ENCODE measurements around the gene TOP2B. TPM values are rescaled to one million over a fixed set of nuclear protein-coding genes. Genes with fewer than 3 reads are reported as not detected.
A peak's percentile ranks its signal among the peaks of the same experiment; 100 is the strongest.

TOP2B gene
- total RNA-seq, 1 donor from 2014 or later: 52.7 TPM

DNA sequence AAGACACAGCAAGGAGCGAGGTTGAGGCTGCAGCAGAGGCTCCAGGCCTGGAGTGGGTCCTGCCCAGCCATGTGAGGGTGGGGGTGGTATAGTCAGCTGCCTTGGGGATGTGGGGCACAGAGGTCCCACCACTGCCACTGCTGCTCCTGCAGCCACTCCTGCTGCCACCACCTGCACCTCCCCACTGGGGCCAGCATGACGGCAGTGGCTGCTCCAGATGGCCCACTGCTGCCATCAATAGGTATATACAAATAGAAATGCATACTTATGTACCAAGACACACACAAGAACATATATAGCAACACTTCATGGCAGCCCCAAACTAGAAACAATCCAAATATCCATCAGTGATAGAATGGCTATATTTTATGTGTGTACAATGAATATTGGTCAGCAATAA lies 10.0 kb upstream of the TOP2B start:
- ATAC-seq: no peak

- no peak for ATAC-seq
These were observed 9.1 kb upstream of the TOP2B start for GRCh38 chr3:25673738-25674298.

DNA sequence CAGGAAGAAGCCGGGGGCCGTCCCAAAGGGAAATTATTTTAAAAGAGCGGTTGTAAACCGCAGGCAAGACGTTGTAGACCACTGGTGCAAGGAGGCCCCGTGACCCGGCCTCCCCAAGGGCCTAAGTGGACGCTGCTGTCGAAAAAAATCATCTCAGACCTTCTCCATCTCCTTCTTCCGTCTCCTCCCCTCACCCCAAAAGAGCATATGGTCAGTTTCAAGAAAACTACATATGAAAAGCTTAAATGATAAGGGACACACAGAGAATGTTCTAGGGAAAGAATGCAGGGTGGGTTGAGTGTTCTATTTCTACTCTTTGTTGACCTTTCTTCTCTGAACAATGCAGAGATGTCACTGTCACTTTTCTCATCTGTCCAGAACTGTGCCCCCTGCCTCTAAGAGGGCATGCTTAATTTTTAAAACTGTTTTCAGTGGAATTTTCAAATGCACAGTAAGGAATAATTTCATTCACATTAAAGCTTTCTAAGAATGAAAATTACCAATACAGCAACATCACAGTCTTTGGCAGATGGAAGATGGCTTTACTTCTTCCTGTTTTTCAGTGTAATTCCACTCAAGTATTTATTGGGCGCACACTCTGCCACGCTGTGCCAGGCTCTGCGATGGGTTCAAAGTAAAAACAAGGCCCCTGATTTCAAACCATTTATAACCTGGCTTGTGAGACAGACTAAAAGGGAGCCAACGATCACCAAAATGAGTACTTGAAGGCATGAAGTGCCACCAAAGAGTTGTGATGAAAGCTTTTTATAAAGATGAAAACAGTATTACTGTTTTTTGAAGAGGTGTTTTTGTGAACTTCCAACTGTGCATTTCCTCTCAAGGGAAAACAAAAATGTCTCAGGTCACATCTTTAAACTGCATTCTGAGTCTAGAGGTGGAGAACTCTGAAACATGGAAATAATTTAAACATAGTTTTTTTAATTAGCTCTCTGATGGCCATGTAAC lies 891 bp upstream of the TOP2B start:
- ATAC-seq: no peak

DNA sequence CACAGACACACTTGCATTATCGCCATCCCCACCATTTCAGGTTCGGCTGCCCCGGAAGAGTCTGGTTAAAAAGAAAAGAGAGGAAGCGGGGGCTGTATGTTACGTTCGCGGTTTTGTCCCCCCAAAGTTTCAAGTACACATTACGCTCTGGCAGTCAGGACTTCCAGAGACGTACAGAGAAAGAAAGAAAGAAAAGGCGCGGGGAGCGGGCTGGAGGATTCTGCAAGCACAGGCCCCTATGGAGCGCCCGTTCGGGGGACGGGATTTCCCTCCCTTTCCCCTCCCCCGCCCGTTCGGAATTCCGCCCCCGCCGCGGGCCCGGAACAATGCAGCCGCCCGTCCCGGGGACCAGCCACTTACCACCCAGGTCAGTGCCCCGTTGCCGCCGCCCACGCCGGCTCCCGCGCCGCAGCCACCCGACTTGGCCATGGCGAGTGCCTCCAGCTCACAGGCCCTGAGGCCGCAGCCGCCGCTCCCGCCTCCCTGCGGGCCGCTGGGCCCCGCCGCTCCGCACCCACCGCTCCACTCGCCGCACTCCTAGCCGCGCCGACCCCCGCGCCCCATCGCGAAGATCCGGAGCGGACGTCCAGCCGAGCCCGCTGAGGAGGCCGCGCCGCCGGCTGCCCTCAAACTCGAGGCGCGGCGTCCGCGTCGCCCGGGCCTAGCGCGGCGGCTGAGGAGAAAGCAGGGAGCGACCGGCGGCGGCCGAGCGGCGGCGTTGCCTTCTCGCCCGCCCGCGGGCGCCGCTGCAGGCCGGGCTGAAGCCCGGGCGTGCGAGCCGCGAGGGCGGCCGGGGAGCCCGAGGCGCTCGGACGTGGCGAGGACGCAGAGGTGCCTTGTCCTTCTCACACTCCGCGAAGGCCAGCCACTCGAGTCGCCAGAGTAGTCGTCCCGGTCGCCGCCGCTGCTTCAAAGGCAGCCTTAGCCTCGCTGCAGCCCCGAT lies 567 bp downstream of the TOP2B start:
- peak; percentile 56 for ATAC-seq

GRCh38 chr3:25663347-25663868 lies 1.3 kb downstream of the TOP2B start:
- no peak for ATAC-seq

- ATAC-seq: no peak
These were observed 1.9 kb downstream of the TOP2B start for GRCh38 chr3:25662736-25663320.

DNA sequence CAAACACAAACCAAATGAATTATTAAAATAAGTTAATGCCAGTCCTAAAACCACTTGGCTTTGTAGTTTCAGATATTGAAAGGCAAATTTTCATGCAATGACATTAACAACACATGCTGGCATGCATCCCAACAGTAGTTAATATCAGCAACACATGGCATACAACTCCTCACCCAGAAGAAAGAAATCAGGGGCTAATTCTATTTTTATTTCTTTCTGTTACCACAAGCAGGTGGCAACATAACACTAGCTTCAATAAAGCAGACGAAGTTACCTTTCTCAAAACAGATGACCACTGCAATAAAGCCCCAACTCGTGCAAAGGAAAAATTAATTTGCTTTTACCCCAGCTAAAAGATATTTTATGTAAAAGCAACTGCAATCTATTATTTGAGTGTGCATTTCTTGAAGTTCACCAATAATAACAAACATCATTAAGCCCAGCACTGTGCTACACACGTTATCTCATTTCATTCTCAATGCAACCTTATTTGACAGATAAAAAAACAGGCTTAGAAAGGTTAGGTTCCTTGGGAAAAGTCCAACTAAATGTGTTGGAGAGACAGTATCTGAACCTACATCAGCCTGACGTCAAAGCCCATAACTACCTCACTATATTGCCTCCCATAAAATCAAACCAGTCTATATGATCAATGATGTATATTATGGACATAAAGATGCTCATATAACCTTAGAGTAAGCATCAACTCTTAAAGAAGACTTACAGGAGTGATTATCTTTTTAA lies 2.8 kb downstream of the TOP2B start:
- ATAC-seq: no peak

GRCh38 chr3:25658836-25659235 lies 5.9 kb downstream of the TOP2B start:
- no peak for ATAC-seq

GRCh38 chr3:25657293-25657692 lies 7.4 kb downstream of the TOP2B start:
- no peak for ATAC-seq

DNA sequence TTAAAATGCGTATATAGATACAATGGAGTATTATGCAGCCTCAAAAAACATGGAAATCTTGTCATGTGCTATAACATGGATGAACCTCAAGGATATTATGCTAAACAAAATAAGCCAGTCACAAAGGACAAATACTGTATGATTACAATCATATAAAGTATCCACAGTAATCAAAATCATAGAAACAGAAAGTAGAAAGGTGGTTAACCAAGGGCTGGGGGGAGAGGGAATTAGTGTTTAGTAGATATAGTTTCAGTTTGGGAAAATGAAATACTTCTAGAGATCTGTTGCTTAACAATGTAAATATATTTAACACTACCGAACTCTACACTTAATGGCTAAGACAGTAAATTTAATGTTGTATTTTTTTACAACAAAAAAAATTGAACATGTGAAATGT lies 9.0 kb downstream of the TOP2B start:
- no peak for ATAC-seq

DNA sequence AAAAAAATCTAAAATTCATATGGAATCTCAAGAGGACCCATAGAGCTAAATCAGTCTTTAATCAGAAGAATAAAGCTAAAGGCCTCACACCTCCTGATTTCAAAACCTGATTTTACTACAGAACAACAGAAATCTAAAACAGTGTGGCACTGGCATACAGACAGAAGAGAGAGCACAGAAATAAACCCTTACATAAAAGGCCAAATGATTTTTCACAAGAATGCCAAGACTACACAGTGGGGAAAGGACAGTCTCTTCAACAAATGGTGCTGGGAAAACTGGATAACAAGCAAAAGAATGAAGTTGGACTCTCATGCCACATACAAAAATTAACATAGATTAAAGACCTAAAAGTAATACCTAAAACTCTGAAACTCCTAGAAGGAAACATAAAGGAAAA lies 10.1 kb downstream of the TOP2B start:
- no peak for ATAC-seq

GRCh38 chr3:25653322-25653721 lies 11.4 kb downstream of the TOP2B start:
- ATAC-seq: no peak

DNA sequence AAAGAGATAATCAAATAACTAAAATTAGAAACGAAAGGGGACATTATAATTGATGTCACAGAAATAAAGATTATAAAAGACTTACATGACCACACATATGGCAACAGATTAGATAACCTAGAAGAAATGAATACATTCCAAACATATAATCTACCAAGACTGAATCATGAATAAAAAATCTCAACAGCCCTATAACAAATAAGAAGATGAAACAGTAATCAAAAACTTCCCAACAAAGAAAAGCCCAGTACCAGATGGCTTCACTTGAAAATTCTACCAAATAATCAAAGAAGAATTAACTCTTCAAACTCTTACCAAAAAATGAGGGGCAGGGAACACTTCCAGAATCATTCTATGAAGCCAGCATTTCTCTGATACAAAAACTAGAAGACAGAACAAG lies 11.8 kb downstream of the TOP2B start:
- ATAC-seq: no peak

- no peak for ATAC-seq
These were observed 15.5 kb downstream of the TOP2B start for GRCh38 chr3:25648925-25649830.

- ATAC-seq: peak; percentile 96
These were observed 16.6 kb downstream of the TOP2B start for GRCh38 chr3:25648107-25648535.

DNA sequence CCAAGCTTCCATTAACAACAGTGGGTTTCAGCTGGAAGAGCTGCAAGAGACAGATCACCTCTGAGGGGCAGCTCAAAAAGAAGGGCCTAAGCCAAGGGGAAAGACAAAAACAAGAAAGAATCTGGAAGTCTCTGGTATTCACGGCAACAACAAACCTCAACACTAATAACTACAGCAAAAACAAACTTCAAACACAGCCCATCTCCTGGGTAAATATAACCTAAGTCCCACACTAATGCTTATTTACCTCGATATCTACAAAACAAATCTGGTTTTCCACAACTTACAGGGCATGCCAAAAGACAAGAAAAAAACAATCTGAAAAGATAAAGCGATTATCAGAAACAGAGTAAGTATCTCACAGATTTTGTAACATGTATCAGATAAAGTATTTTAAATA lies 29.7 kb downstream of the TOP2B start:
- no peak for ATAC-seq

GRCh38 chr3:25633919-25634318 lies 30.8 kb downstream of the TOP2B start:
- no peak for ATAC-seq

- ATAC-seq: no peak
These were observed 32.7 kb downstream of the TOP2B start for GRCh38 chr3:25631989-25632388.

GRCh38 chr3:25621087-25621486 lies 43.6 kb downstream of the TOP2B start:
- no peak for ATAC-seq

GRCh38 chr3:25620493-25620892 lies 44.2 kb downstream of the TOP2B start:
- ATAC-seq: no peak
